ENCODE measurements around the gene MT1M. TPM values are rescaled to one million over a fixed set of nuclear protein-coding genes. Genes with fewer than 3 reads are reported as not detected.

The MT1M gene
- total RNA-seq, 2 experiments from 2014 or later: not detected

- Mint-ChIP-seq H3K4me1 (ENCODE audit: low read depth) (peaks cover 8% of the 10 kb centered on the region), H3K27me3 (ENCODE audit: low read depth) (peaks cover 16% of the 10 kb centered on the region), H3K9me3 (ENCODE audit: insufficient read depth) (no peaks in the 10 kb centered on the region), H3K36me3 (ENCODE audit: low read depth) (no peaks in the 10 kb centered on the region), H3K27ac (no peak overlapping the region), H3K4me3 (no peak overlapping the region)
- ATAC-seq (no peak), DNase-seq (no peak)
- CTCF ChIA-PET: interaction anchor here (0.9 to 4.2 kb wide), 13 partner anchors 9 to 141 kb away, joined by 3 to 31 read pairs (median 5); no protein-coding TSS in a partner anchor
- POLR2A ChIA-PET: interaction anchor here (0.7 to 1.8 kb wide), 3 partner anchors 9 to 25 kb away, joined by 3 to 4 read pairs (median 3); partner anchors contain the start of gene MT1E
Observed at GRCh38 chr16:56601325-56601724, 31.1 kb upstream of the MT1M start.

GRCh38 chr16:56603589-56603988, 28.9 kb upstream of the MT1M start:
- DNase-seq: no peak
- Mint-ChIP-seq H3K27ac (no peak overlapping the region), H3K27me3 (ENCODE audit: low read depth) (peaks cover 14% of the 10 kb centered on the region), H3K4me3 (no peak overlapping the region), H3K4me1 (ENCODE audit: low read depth) (peaks cover 23% of the 10 kb centered on the region), H3K9me3 (ENCODE audit: insufficient read depth) (no peaks in the 10 kb centered on the region), H3K36me3 (ENCODE audit: low read depth) (no peaks in the 10 kb centered on the region)
- ChIA-PET POLR2A (interaction anchor here (1.0 kb wide), 1 partner anchor 79 kb away, joined by 3 read pairs; the partner anchor contains the start of gene MT1X), CTCF (interaction anchor here (0.6 to 4.2 kb wide), 6 partner anchors 10 to 187 kb away, joined by 3 to 31 read pairs (median 4); no protein-coding TSS in a partner anchor)
- ATAC-seq: no peak

- CTCF ChIA-PET: interaction anchor here (1.1 to 1.7 kb wide), 5 partner anchors 8 to 97 kb away, joined by 4 to 10 read pairs (median 7); no protein-coding TSS in a partner anchor
- peaks cover 7% of the 10 kb centered on the region for H3K36me3 Mint-ChIP-seq (ENCODE audit: low read depth)
- no peak overlapping the region for H3K4me3 Mint-ChIP-seq
- no peaks in the 10 kb centered on the region for H3K9me3 Mint-ChIP-seq (ENCODE audit: insufficient read depth)
- no peak overlapping the region for H3K27ac Mint-ChIP-seq
- H3K27me3 Mint-ChIP-seq (ENCODE audit: low read depth): peaks cover 14% of the 10 kb centered on the region
- H3K4me1 Mint-ChIP-seq (ENCODE audit: low read depth): peaks cover 23% of the 10 kb centered on the region
- DNase-seq: no peak
- POLR2A ChIA-PET: interaction anchor here (1.1 to 1.8 kb wide), 2 partner anchors 77 to 104 kb away, joined by 3 to 7 read pairs; partner anchors contain the start of gene MT1X
- no peak for ATAC-seq
Observed at GRCh38 chr16:56604966-56605365, 27.5 kb upstream of the MT1M start.

- Mint-ChIP-seq H3K27me3 (ENCODE audit: low read depth) (peaks cover 10% of the 10 kb centered on the region), H3K27ac (no peak overlapping the region), H3K4me1 (ENCODE audit: low read depth) (peaks cover 28% of the 10 kb centered on the region), H3K36me3 (ENCODE audit: low read depth) (peaks cover 7% of the 10 kb centered on the region), H3K4me3 (no peak overlapping the region), H3K9me3 (ENCODE audit: insufficient read depth) (no peaks in the 10 kb centered on the region)
- ATAC-seq: no peak
- DNase-seq: no peak
- CTCF ChIA-PET: interaction anchor here (1.1 to 1.7 kb wide), 5 partner anchors 9 to 97 kb away, joined by 4 to 10 read pairs (median 7); no protein-coding TSS in a partner anchor
- POLR2A ChIA-PET: interaction anchor here (0.7 to 1.8 kb wide), 3 partner anchors 77 to 328 kb away, joined by 3 to 7 read pairs (median 3); partner anchors contain the start of gene MT1X
Observed at GRCh38 chr16:56605475-56605874, 27.0 kb upstream of the MT1M start.

- Mint-ChIP-seq H3K27ac (peak overlapping the region; percentile 3), H3K36me3 (ENCODE audit: low read depth) (peaks cover 7% of the 10 kb centered on the region), H3K9me3 (ENCODE audit: insufficient read depth) (no peaks in the 10 kb centered on the region), H3K4me1 (ENCODE audit: low read depth) (peaks cover 34% of the 10 kb centered on the region), H3K27me3 (ENCODE audit: low read depth) (peaks cover 7% of the 10 kb centered on the region), H3K4me3 (no peak overlapping the region)
- POLR2A ChIA-PET: interaction anchor here (0.7 to 1.8 kb wide), 5 partner anchors 15 to 328 kb away, joined by 3 to 7 read pairs (median 3); partner anchors contain the start of genes MT1E and MT1X
- no peak for ATAC-seq
- no peak for DNase-seq
- CTCF ChIA-PET: interaction anchor here (1.1 to 1.6 kb wide), 4 partner anchors 9 to 96 kb away, joined by 4 to 10 read pairs (median 6); no protein-coding TSS in a partner anchor
Observed at GRCh38 chr16:56606071-56606475, 26.4 kb upstream of the MT1M start.

- Mint-ChIP-seq H3K9me3 (ENCODE audit: insufficient read depth) (no peaks in the 10 kb centered on the region), H3K27ac (peak overlapping the region; percentile 87), H3K4me3 (no peak overlapping the region), H3K27me3 (ENCODE audit: low read depth) (peaks cover 4% of the 10 kb centered on the region), H3K4me1 (ENCODE audit: low read depth) (peaks cover 39% of the 10 kb centered on the region), H3K36me3 (ENCODE audit: low read depth) (peaks cover 7% of the 10 kb centered on the region)
- ATAC-seq: no peak
- POLR2A ChIA-PET: interaction anchor here (0.7 to 2.8 kb wide), 7 partner anchors 11 to 327 kb away, joined by 3 to 13 read pairs (median 4); partner anchors contain the start of genes MT1E and MT1X
- no peak for DNase-seq
- CTCF ChIA-PET: interaction anchor here (1.5 to 1.6 kb wide), 2 partner anchors 10 to 30 kb away, joined by 4 to 10 read pairs; no protein-coding TSS in a partner anchor
Observed at GRCh38 chr16:56606476-56607108, 25.9 kb upstream of the MT1M start.

- peaks cover 1% of the 10 kb centered on the region for H3K27me3 Mint-ChIP-seq (ENCODE audit: low read depth)
- H3K9me3 Mint-ChIP-seq (ENCODE audit: insufficient read depth): no peaks in the 10 kb centered on the region
- ATAC-seq (no peak), DNase-seq (peak; percentile 49)
- ChIA-PET POLR2A (interaction anchor here (0.9 to 2.8 kb wide), 5 partner anchors 11 to 95 kb away, joined by 3 to 13 read pairs (median 4); partner anchors contain the start of genes MT1E and MT1X), CTCF (no interaction called here)
- H3K4me1 Mint-ChIP-seq (ENCODE audit: low read depth): peaks cover 41% of the 10 kb centered on the region
- H3K27ac Mint-ChIP-seq: peak overlapping the region; percentile 87
- H3K4me3 Mint-ChIP-seq: peak overlapping the region; percentile 39
- H3K36me3 Mint-ChIP-seq (ENCODE audit: low read depth): peaks cover 7% of the 10 kb centered on the region
Observed at GRCh38 chr16:56607109-56607618, 25.3 kb upstream of the MT1M start.

- CTCF ChIA-PET: no interaction called here
Observed at GRCh38 chr16:56607675-56608042, 24.8 kb upstream of the MT1M start.

GRCh38 chr16:56608043-56608875, 24.2 kb upstream of the MT1M start, which contains the start of gene MT2A:
Gene MT2A, plus strand, starts transcription at chr16:56608584. Its CDS starts 72 bp downstream, at chr16:56608656.
- H3K36me3 Mint-ChIP-seq (ENCODE audit: low read depth): peaks cover 7% of the 10 kb centered on the region
- peak within 1 kb of the TSS; percentile 87 for H3K27ac Mint-ChIP-seq
- no peaks in the 10 kb centered on the region for H3K27me3 Mint-ChIP-seq (ENCODE audit: low read depth)
- CTCF ChIA-PET: interaction anchor here (0.8 to 2.3 kb wide), 8 partner anchors 10 to 356 kb away, joined by 3 to 11 read pairs (median 4); partner anchors contain the start of gene MT1G
- DNase-seq: peak; percentile 94
- peaks cover 43% of the 10 kb centered on the region for H3K4me1 Mint-ChIP-seq (ENCODE audit: low read depth)
- peak within 1 kb of the TSS; percentile 93 for H3K4me3 Mint-ChIP-seq
- POLR2A ChIA-PET: interaction anchor here (0.9 to 6.1 kb wide), 7 partner anchors 10 to 100 kb away, joined by 3 to 56 read pairs (median 4); partner anchors contain the start of genes MT1E, MT1F and MT1X
- ATAC-seq: peak; percentile 90
- H3K9me3 Mint-ChIP-seq (ENCODE audit: insufficient read depth): no peaks in the 10 kb centered on the region

More at GRCh38 chr16:56607675-56608042, 24.8 kb upstream of the MT1M start:
- Mint-ChIP-seq H3K27me3 (ENCODE audit: low read depth) (no peaks in the 10 kb centered on the region), H3K4me3 (peak overlapping the region; percentile 65), H3K27ac (peak overlapping the region; percentile 87), H3K9me3 (ENCODE audit: insufficient read depth) (no peaks in the 10 kb centered on the region), H3K4me1 (ENCODE audit: low read depth) (peaks cover 43% of the 10 kb centered on the region), H3K36me3 (ENCODE audit: low read depth) (peaks cover 7% of the 10 kb centered on the region)
- no peak for DNase-seq
- POLR2A ChIA-PET: interaction anchor here (0.9 to 2.8 kb wide), 6 partner anchors 10 to 101 kb away, joined by 3 to 13 read pairs (median 4); partner anchors contain the start of genes MT1E and MT1X
- ATAC-seq: no peak

- ChIA-PET CTCF (interaction anchor here (0.6 to 4.0 kb wide), 10 partner anchors 9 to 355 kb away, joined by 3 to 14 read pairs (median 4); partner anchors contain the start of genes MT1E and MT1G), POLR2A (interaction anchor here (1.0 to 6.1 kb wide), 8 partner anchors 9 to 381 kb away, joined by 4 to 56 read pairs (median 4); partner anchors contain the start of genes MT1E, MT1F, MT1G and MT1X)
- Mint-ChIP-seq H3K4me3 (peak overlapping the region; percentile 93), H3K9me3 (ENCODE audit: insufficient read depth) (no peaks in the 10 kb centered on the region), H3K36me3 (ENCODE audit: low read depth) (peaks cover 7% of the 10 kb centered on the region), H3K4me1 (ENCODE audit: low read depth) (peaks cover 43% of the 10 kb centered on the region), H3K27ac (peak overlapping the region; percentile 85), H3K27me3 (ENCODE audit: low read depth) (no peaks in the 10 kb centered on the region)
- DNase-seq: peak; percentile 32
- peak; percentile 4 for ATAC-seq
Observed at GRCh38 chr16:56608876-56609462, 23.5 kb upstream of the MT1M start.
